Spleen (tissue), 7 donors: ENCODE data around the gene EYS.

Source experiments
- POLR2A ChIP-seq, 3 donors: fragments of 450-650 bp; IDR thresholded peaks; one replicate each; pipeline ENCODE4 v1.5.1; 2017; ENCODE audit warnings: antibody characterized with exemption in 3 of 3, mild to moderate bottlenecking in 1 of 3
- TF ChIP-seq, protein P1 (sequence below), 11 experiments: fragments of 200-600 bp in 7 of 11; fragments of 450-650 bp in 4 of 11; sonication (generic) in 4 of 11; IDR thresholded peaks in 8 of 11; conservative IDR thresholded peaks in 3 of 11; 1 replicate in 7 of 11; 2 replicates in 4 of 11; pipeline versions ENCODE4 v1.4.0 to v1.8.0; 2016 to 2021; ENCODE audit warnings: antibody characterized with exemption in 11 of 11, inconsistent platforms in 4 of 11, mild to moderate bottlenecking in 1 of 11
- donor health status: DM: no; HTN: no; CAD: no; lungs with moderate emphysema.
- donor health status: DM: no; HTN: no; CAD: no.
- donor health status: DM: no; HTN: no; CAD: no.

DNA sequence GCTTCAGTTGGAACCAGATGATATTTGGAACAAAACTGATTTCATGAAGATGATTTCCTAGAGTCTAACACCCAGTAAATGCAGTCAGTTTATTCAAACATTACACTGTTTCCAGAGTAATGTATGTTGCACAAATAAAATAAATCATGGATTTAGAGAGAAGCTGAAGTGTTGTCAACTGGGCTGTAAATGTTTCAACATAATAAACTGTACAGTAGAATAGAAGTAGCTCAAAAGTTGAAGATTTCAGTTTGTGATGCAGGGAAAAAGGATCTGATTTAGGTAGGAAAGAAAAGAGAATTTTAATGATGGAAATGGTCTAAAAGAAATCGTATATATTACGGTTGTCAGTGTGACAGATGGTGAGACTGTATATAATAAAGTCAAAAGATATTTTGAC is 985.2 kb downstream of the EYS start:
- no peak for TF ChIP-seq POLR2A (IDR thresholded peaks at IDR 0.05)
- TF ChIP-seq, protein P1, sequence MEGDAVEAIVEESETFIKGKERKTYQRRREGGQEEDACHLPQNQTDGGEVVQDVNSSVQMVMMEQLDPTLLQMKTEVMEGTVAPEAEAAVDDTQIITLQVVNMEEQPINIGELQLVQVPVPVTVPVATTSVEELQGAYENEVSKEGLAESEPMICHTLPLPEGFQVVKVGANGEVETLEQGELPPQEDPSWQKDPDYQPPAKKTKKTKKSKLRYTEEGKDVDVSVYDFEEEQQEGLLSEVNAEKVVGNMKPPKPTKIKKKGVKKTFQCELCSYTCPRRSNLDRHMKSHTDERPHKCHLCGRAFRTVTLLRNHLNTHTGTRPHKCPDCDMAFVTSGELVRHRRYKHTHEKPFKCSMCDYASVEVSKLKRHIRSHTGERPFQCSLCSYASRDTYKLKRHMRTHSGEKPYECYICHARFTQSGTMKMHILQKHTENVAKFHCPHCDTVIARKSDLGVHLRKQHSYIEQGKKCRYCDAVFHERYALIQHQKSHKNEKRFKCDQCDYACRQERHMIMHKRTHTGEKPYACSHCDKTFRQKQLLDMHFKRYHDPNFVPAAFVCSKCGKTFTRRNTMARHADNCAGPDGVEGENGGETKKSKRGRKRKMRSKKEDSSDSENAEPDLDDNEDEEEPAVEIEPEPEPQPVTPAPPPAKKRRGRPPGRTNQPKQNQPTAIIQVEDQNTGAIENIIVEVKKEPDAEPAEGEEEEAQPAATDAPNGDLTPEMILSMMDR (IDR thresholded peaks at IDR 0.05 in 8 of 11, conservative IDR thresholded peaks at IDR 0.05 in 3 of 11) = no peak
